C4-2B (cell line): ENCODE results near the gene C1S.

Source experiments
- ZFX ChIP-seq: fragments of 450-650 bp; IDR thresholded peaks from 2 replicates; pipeline ENCODE4 v1.6.1; 2017
- TF ChIP-seq, protein P1 (sequence below): fragments of 450-650 bp; conservative IDR thresholded peaks from 2 replicates; pipeline ENCODE4 v1.5.1; 2017; ENCODE audit warnings: mild to moderate bottlenecking

DNA sequence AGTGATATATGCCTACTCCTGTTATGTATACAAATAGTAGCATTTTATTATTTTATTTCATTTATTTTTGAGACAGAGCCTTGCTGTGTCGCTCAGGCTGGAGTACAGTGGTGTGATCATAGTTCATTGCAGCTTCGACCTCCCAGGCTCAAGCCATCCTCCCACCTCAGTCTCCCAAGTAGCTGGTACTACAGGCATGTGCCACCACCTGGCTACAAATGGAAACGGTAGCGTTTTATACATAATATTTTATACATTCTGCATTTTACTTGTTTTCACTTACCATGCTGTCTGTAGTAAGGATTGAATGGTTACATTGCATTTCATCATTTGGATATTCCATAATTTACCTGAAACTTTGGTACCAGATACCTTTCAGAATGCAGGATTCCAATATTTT is 17.6 kb downstream of the C1S start:
- TF ChIP-seq, protein P1, sequence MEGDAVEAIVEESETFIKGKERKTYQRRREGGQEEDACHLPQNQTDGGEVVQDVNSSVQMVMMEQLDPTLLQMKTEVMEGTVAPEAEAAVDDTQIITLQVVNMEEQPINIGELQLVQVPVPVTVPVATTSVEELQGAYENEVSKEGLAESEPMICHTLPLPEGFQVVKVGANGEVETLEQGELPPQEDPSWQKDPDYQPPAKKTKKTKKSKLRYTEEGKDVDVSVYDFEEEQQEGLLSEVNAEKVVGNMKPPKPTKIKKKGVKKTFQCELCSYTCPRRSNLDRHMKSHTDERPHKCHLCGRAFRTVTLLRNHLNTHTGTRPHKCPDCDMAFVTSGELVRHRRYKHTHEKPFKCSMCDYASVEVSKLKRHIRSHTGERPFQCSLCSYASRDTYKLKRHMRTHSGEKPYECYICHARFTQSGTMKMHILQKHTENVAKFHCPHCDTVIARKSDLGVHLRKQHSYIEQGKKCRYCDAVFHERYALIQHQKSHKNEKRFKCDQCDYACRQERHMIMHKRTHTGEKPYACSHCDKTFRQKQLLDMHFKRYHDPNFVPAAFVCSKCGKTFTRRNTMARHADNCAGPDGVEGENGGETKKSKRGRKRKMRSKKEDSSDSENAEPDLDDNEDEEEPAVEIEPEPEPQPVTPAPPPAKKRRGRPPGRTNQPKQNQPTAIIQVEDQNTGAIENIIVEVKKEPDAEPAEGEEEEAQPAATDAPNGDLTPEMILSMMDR: peak; percentile 35
- TF ChIP-seq ZFX: no peak
